AG09319 (cell line): Measurements from ENCODE around the gene GSS.
"Not testable (repeated sequence)": the region's sequence is repeated elsewhere in the genome, so short reads cannot be mapped to it uniquely, and the experiment has no call there.

Source experiments
- DNase-seq: peaks from one replicate; pipeline ENCODE4 v3.0.0-alpha.2; 2010; ENCODE audit warnings: low read depth; ENCODE audit errors: extremely low read depth
- TF ChIP-seq, protein P1 (sequence below): IDR thresholded peaks from 2 replicates; pipeline ENCODE4 v1.5.1; 2011; ENCODE audit warnings: low read depth, mild to moderate bottlenecking, inconsistent platforms, low read length, moderate library complexity

GSS gene

DNA sequence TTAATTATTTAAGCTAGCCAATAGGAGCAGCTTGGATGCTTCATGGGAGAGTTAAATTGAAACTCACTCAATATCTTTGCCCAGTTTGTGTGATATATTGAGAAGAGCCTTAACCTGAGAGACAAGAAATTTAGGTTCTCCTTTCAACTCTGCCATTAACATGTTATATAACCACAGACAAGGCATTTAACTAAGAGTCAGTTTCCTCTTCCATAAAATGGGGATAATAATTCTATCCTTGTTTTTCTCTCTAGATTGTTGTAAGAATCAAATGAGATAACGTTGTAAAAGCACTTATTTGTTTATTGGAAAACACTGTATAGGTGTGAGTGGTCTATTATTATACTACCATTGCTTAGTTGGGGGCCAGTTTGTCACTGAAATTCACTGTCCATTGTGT is 71.3 kb downstream of the GSS start:
- DNase-seq: no peak
- TF ChIP-seq, protein P1, sequence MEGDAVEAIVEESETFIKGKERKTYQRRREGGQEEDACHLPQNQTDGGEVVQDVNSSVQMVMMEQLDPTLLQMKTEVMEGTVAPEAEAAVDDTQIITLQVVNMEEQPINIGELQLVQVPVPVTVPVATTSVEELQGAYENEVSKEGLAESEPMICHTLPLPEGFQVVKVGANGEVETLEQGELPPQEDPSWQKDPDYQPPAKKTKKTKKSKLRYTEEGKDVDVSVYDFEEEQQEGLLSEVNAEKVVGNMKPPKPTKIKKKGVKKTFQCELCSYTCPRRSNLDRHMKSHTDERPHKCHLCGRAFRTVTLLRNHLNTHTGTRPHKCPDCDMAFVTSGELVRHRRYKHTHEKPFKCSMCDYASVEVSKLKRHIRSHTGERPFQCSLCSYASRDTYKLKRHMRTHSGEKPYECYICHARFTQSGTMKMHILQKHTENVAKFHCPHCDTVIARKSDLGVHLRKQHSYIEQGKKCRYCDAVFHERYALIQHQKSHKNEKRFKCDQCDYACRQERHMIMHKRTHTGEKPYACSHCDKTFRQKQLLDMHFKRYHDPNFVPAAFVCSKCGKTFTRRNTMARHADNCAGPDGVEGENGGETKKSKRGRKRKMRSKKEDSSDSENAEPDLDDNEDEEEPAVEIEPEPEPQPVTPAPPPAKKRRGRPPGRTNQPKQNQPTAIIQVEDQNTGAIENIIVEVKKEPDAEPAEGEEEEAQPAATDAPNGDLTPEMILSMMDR: no peak

DNA sequence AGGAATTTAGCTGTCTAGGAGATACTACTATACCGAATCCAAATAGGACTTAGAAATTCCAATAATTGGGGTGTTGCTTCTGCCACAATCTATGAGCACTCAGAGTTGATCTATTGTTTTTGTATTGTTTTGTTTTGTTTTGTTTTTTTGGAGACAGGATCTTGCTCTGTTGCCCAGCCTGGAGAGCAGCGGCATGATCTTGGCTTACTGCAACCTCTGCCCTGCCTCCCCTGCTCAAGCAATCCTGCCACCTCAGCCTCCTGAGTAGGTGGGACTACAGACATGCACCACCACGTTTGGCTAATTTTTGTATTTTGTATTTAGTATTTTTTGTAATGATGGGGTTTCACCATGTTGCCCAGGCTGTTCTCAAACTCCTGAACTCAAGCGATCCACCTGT is 71.8 kb downstream of the GSS start:
- TF ChIP-seq, protein P1: no peak
- DNase-seq: no peak

- TF ChIP-seq, protein P1: no peak
- DNase-seq: no peak
Measured at GRCh38 chr20:34883087-34883688, 72.4 kb downstream of the GSS start.

GRCh38 chr20:34881689-34882088 is 73.9 kb downstream of the GSS start:
- TF ChIP-seq, protein P1: no peak
- DNase-seq: no peak

GRCh38 chr20:34880971-34881370 is 74.6 kb downstream of the GSS start:
- not testable (repeated sequence) for DNase-seq

GRCh38 chr20:34880215-34880850 is 75.3 kb downstream of the GSS start:
- TF ChIP-seq, protein P1: no peak
- DNase-seq: no peak
